ENCODE measurements around the gene CCDC60.

DNA sequence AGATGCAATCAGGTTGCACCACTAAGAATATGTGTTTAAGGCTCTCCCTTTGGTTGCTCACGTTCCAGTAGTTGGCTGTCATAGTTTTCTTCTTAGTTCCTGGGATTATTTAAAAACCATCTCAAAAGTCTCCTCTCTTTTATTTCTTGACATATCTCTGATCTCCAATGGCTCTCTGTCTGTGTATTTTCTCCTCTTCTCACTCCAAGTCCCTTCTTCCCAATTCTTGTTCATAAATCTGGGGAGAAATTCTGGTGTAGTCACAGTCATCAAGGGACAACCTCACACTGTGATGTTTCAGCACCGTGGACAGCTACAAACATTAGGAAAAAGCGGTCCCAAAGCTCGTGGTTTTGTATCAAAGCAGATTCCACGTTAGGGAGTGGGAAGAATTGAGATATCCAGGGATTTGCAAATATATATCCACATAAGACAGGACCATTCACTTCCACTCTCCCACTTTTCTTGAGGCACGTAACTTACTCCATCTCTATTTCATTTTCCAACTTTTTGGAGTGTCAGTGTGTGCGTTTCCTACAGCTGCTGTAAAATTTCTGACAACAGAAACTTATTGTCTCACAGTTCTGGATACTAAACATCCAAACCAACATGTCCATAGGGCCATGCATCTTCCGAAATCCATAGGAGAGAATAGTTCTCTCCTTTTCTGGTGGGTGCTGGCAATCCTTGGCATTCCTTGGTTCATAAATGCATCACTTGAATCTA is 178.4 kb downstream of the CCDC60 start:
- TF ChIP-seq, protein P1, sequence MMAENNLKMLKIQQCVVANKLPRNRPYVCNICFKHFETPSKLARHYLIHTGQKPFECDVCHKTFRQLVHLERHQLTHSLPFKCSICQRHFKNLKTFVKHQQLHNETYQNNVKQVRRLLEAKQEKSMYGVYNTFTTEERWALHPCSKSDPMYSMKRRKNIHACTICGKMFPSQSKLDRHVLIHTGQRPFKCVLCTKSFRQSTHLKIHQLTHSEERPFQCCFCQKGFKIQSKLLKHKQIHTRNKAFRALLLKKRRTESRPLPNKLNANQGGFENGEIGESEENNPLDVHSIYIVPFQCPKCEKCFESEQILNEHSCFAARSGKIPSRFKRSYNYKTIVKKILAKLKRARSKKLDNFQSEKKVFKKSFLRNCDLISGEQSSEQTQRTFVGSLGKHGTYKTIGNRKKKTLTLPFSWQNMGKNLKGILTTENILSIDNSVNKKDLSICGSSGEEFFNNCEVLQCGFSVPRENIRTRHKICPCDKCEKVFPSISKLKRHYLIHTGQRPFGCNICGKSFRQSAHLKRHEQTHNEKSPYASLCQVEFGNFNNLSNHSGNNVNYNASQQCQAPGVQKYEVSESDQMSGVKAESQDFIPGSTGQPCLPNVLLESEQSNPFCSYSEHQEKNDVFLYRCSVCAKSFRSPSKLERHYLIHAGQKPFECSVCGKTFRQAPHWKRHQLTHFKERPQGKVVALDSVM (CRISPR knock-in tag; IDR thresholded peaks at IDR 0.05): no peak
- TF ChIP-seq, protein P2, sequence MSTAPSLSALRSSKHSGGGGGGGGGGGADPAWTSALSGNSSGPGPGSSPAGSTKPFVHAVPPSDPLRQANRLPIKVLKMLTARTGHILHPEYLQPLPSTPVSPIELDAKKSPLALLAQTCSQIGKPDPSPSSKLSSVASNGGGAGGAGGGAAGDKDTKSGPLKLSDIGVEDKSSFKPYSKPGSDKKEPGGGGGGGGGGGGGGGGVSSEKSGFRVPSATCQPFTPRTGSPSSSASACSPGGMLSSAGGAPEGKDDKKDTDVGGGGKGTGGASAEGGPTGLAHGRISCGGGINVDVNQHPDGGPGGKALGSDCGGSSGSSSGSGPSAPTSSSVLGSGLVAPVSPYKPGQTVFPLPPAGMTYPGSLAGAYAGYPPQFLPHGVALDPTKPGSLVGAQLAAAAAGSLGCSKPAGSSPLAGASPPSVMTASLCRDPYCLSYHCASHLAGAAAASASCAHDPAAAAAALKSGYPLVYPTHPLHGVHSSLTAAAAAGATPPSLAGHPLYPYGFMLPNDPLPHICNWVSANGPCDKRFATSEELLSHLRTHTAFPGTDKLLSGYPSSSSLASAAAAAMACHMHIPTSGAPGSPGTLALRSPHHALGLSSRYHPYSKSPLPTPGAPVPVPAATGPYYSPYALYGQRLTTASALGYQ (CRISPR knock-in tag; IDR thresholded peaks at IDR 0.05): no peak
- TF ChIP-seq ZNF703 (CRISPR knock-in tag; IDR thresholded peaks at IDR 0.05; ENCODE audit: borderline replicate concordance): no peak
- TF ChIP-seq SAFB2 (CRISPR knock-in tag; IDR thresholded peaks at IDR 0.05; ENCODE audit: borderline replicate concordance, low read depth): no peak
- TF ChIP-seq FOXO1 (CRISPR knock-in tag; IDR thresholded peaks at IDR 0.05): no peak
- no peak for TF ChIP-seq FOXA1 (IDR thresholded peaks at IDR 0.05)
- TF ChIP-seq FOXA1 (CRISPR knock-in tag; IDR thresholded peaks at IDR 0.05): no peak
- TF ChIP-seq ZFP36 (IDR thresholded peaks at IDR 0.05; ENCODE audit: borderline replicate concordance, low read depth, low read length, partially characterized antibody): no peak
